SK-N-MC (cell line): ENCODE data around the gene ACTR3C.
"Not testable (repeated sequence)": the region's sequence is repeated elsewhere in the genome, so short reads cannot be mapped to it uniquely, and the experiment has no call there.

Source experiments
- EZH2 ChIP-seq: fragments of 200-600 bp; sonication (generic); IDR thresholded peaks from one replicate; pipeline ENCODE4 v1.6.1; 2017; ENCODE audit warnings: antibody characterized with exemption
- POLR2AphosphoS5 ChIP-seq: IDR thresholded peaks from 2 replicates; pipeline ENCODE4 v1.6.1; 2012; ENCODE audit warnings: mild to moderate bottlenecking, low read depth, low read length, borderline replicate concordance

DNA sequence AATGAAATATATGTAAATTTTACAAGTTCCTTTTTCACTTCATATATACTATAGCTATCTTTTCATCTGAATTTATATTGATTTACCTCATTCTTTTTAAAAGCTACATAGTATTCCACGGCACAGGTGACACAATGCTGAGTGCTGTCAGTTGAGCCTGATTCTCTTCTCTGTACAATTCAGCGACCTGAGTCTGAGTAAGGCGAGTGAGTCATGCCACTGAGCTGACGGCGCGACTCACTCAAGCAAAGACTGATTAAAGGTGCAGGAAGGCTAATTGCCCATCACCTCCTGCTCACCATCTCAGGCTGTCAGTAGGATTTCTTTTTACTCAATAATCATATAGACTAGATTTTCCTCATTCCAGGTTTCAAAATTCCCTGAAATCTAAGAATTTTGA, 39.7 kb downstream of the ACTR3C start:
- not testable (repeated sequence) for TF ChIP-seq POLR2AphosphoS5, EZH2
